ENCODE measurements around the gene ABTB2. TPM values are rescaled to one million over a fixed set of nuclear protein-coding genes. Genes with fewer than 3 reads are reported as not detected.

Gene ABTB2
- polyA plus RNA-seq, 1 donor from 2014 or later = 0.68 TPM

GRCh38 chr11:34205326-34206035 lies 152.3 kb downstream of the ABTB2 start:
- H3K4me3 ChIP-seq (ENCODE audit: low read length) = no peak overlapping the region
- no peaks in the 10 kb centered on the region for H3K9me2 ChIP-seq (ENCODE audit: insufficient read depth, low read length)
- H4K20me1 ChIP-seq (ENCODE audit: insufficient read depth) = no peaks in the 10 kb centered on the region
- no peaks in the 10 kb centered on the region for H3K36me3 ChIP-seq (ENCODE audit: insufficient read depth, low read length)
- no peaks in the 10 kb centered on the region for H3K9me3 ChIP-seq (ENCODE audit: low read length)
- TF ChIP-seq EZH2 (IDR thresholded peaks at IDR 0.05; ENCODE audit: borderline replicate concordance, insufficient read depth, low read length, poor library complexity, severe bottlenecking) (no peak), EP300 (conservative IDR thresholded peaks at IDR 0.05; ENCODE audit: poor library complexity, severe bottlenecking) (no peak), SMC3 (conservative IDR thresholded peaks at IDR 0.05; ENCODE audit: poor library complexity) (no peak), POLR2AphosphoS5 (IDR thresholded peaks at IDR 0.05) (no peak), REST (IDR thresholded peaks at IDR 0.05; ENCODE audit: borderline replicate concordance) (no peak), TAF1 (IDR thresholded peaks at IDR 0.05; ENCODE audit: low read depth) (no peak), RAD21 (conservative IDR thresholded peaks at IDR 0.05) (no peak), MXI1 (conservative IDR thresholded peaks at IDR 0.05; ENCODE audit: poor library complexity, severe bottlenecking) (no peak), CTCF (IDR thresholded peaks at IDR 0.05; ENCODE audit: poor library complexity, severe bottlenecking) (no peak)
- no peaks in the 10 kb centered on the region for H3K27me3 ChIP-seq (ENCODE audit: insufficient read depth, low read depth, low read length)
- H3K9ac ChIP-seq (ENCODE audit: low read length) = no peak overlapping the region
- no peaks in the 10 kb centered on the region for H3F3A ChIP-seq (ENCODE audit: insufficient read depth, low read length, poor library complexity, severe bottlenecking)
- H3K4me2 ChIP-seq (ENCODE audit: low read length) = no peak overlapping the region
- no peaks in the 10 kb centered on the region for H3K79me2 ChIP-seq (replicated peaks; ENCODE audit: insufficient read depth, low read length)
- no peak overlapping the region for H3K27ac ChIP-seq (ENCODE audit: low read length)
- no peak overlapping the region for H2AFZ ChIP-seq (ENCODE audit: low read depth, low read length)

GRCh38 chr11:34204396-34205279 lies 153.2 kb downstream of the ABTB2 start:
- H3K4me3 ChIP-seq (ENCODE audit: low read length) = no peak overlapping the region
- H4K20me1 ChIP-seq (ENCODE audit: insufficient read depth) = no peaks in the 10 kb centered on the region
- H3K9me3 ChIP-seq (ENCODE audit: low read length) = no peaks in the 10 kb centered on the region
- H3F3A ChIP-seq (ENCODE audit: insufficient read depth, low read length, poor library complexity, severe bottlenecking) = no peaks in the 10 kb centered on the region
- no peaks in the 10 kb centered on the region for H3K9me2 ChIP-seq (ENCODE audit: insufficient read depth, low read length)
- no peaks in the 10 kb centered on the region for H3K36me3 ChIP-seq (ENCODE audit: insufficient read depth, low read length)
- H3K9ac ChIP-seq (ENCODE audit: low read length) = no peak overlapping the region
- TF ChIP-seq EP300 (conservative IDR thresholded peaks at IDR 0.05; ENCODE audit: poor library complexity, severe bottlenecking) (no peak), SMC3 (conservative IDR thresholded peaks at IDR 0.05; ENCODE audit: poor library complexity) (no peak), TAF1 (IDR thresholded peaks at IDR 0.05; ENCODE audit: low read depth) (no peak), POLR2AphosphoS5 (IDR thresholded peaks at IDR 0.05) (no peak), RAD21 (conservative IDR thresholded peaks at IDR 0.05) (no peak), CTCF (IDR thresholded peaks at IDR 0.05; ENCODE audit: poor library complexity, severe bottlenecking) (no peak), EZH2 (IDR thresholded peaks at IDR 0.05; ENCODE audit: borderline replicate concordance, insufficient read depth, low read length, poor library complexity, severe bottlenecking) (no peak), REST (IDR thresholded peaks at IDR 0.05; ENCODE audit: borderline replicate concordance) (no peak), MXI1 (conservative IDR thresholded peaks at IDR 0.05; ENCODE audit: poor library complexity, severe bottlenecking) (no peak)
- no peaks in the 10 kb centered on the region for H3K27me3 ChIP-seq (ENCODE audit: insufficient read depth, low read depth, low read length)
- no peak overlapping the region for H3K27ac ChIP-seq (ENCODE audit: low read length)
- no peaks in the 10 kb centered on the region for H3K79me2 ChIP-seq (replicated peaks; ENCODE audit: insufficient read depth, low read length)
- no peak overlapping the region for H2AFZ ChIP-seq (ENCODE audit: low read depth, low read length)
- no peak overlapping the region for H3K4me2 ChIP-seq (ENCODE audit: low read length)

Data from neural cell (in vitro differentiated cells).